Esophagus (tissue), 2 donors: ENCODE measurements around the gene CYB5B. TPM values are rescaled to one million over a fixed set of nuclear protein-coding genes. Genes with fewer than 3 reads are reported as not detected.
"Not testable (repeated sequence)": the region's sequence is repeated elsewhere in the genome, so short reads cannot be mapped to it uniquely, and the experiment has no call there.

Experiments
- H3K27ac ChIP-seq, 2 donors: one replicate each; pipeline ENCODE4 v1.5.1; 2013; ENCODE audit warnings: low read depth in 2 of 2, mild to moderate bottlenecking in 2 of 2, inconsistent platforms in 1 of 2, low read length in 1 of 2, moderate library complexity in 1 of 2
- H3K27me3 ChIP-seq, 2 donors: one replicate each; pipeline ENCODE4 v1.6.1; 2013; ENCODE audit warnings: low read length in 2 of 2, control low read depth in 1 of 2, mild to moderate bottlenecking in 1 of 2; ENCODE audit not compliant: insufficient read depth in 2 of 2, control insufficient read depth in 1 of 2
- H3K36me3 ChIP-seq, 2 donors: one replicate each; pipeline ENCODE4 v1.6.1; 2013; ENCODE audit warnings: low read length in 1 of 2; ENCODE audit not compliant: control insufficient read depth in 2 of 2, insufficient read depth in 2 of 2
- H3K4me1 ChIP-seq, 2 donors: one replicate each; pipeline ENCODE4 v1.6.1; 2013; ENCODE audit warnings: low read length in 1 of 2; ENCODE audit not compliant: control insufficient read depth in 2 of 2, insufficient read depth in 2 of 2
- H3K4me3 ChIP-seq, 2 donors: one replicate each; pipeline ENCODE4 v1.5.1; 2013; ENCODE audit warnings: low read length in 2 of 2, mild to moderate bottlenecking in 2 of 2, low read depth in 1 of 2, moderate library complexity in 1 of 2
- H3K9me3 ChIP-seq, 2 donors: one replicate each; pipeline ENCODE4 v1.6.1; 2013; ENCODE audit warnings: mild to moderate bottlenecking in 2 of 2, low read depth in 1 of 2, low read length in 1 of 2, moderate library complexity in 1 of 2; ENCODE audit not compliant: control insufficient read depth in 2 of 2, insufficient read depth in 1 of 2
- WGBS, 2 donors: extraction: QIAGEN DNeasy Blood & Tissue Kit; methylation state at CpG; one replicate each; pipeline ENCODE4 v1.1.7; 2013; 5-methylcytosine and 5-hydroxymethylcytosine counted together
- polyA plus RNA-seq, 2 donors: library from polyadenylated mRNA; stranded (reverse); fragments of 200-250 nt; gene quantifications; one replicate each; pipeline ENCODE4 v1.2.3, GENCODE V29; 2013
- donor health status: healthy with polysubstance abuse.
- donor health status: Bipolar disorder and iron deficiency.

Gene CYB5B
- polyA plus RNA-seq, 2 donors, result 41.1 to 64.9 TPM

GRCh38 chr16:69424935-69425784 lies 741 bp downstream of the CYB5B start:
- H3K4me1 ChIP-seq, result no peaks in the 10 kb centered on the region
- 10 to 11% methylated on average over 11 of the region's 11 CpGs for WGBS, 2 donors
- H3K9me3 ChIP-seq, result peaks cover 0 to 4% of the 10 kb centered on the region in 2 donors
- no peaks in the 10 kb centered on the region for H3K27me3 ChIP-seq
- peaks cover 0 to 6% of the 10 kb centered on the region in 2 donors for H3K36me3 ChIP-seq
- H3K27ac ChIP-seq, result peak overlapping the region; percentile 76 to 97
- peak overlapping the region; percentile 89 to 99 for H3K4me3 ChIP-seq

GRCh38 chr16:69428652-69429051 lies 4.2 kb downstream of the CYB5B start:
- Histone ChIP-seq H3K9me3 (peaks cover 0 to 4% of the 10 kb centered on the region in 2 donors), H3K4me3 (no peak overlapping the region), H3K4me1 (no peaks in the 10 kb centered on the region), H3K36me3 (peaks cover 0 to 9% of the 10 kb centered on the region in 2 donors), H3K27ac (no peak overlapping the region), H3K27me3 (no peaks in the 10 kb centered on the region)
- 96 to 98% methylated on average over 2 of the region's 2 CpGs for WGBS, 2 donors

- H3K4me3 ChIP-seq, H3K27ac ChIP-seq, H3K36me3 ChIP-seq, H3K9me3 ChIP-seq, H3K27me3 ChIP-seq, H3K4me1 ChIP-seq: not testable (repeated sequence)
- 96 to 98% methylated on average over 7 of the region's 7 CpGs for WGBS, 2 donors
Measured at GRCh38 chr16:69429058-69429640, 4.7 kb downstream of the CYB5B start.

DNA sequence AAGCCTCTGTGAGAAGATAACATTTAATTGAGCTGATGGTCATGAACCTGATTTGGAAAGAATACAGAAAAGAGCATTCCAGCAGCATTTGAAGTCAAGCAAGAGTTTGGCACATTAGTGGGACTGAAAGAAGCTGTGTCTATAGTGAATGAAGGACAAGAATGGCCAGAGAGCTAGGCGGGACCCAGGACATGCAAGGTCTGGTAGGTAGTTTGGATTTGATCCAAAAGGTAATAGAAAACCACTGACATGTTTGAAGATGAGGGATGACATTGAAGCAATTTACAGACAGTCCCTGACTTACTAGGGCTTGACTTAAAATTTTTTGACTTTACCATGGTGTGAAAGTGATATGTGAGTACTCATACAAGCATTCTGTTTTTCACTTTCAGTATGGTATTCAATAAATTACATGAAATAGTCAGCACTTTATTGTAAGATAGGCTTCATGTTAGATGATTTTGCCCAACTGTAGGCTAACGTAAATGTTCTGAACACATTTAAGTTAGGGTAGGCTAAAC lies 7.6 kb downstream of the CYB5B start:
- WGBS, 2 donors, result 74 to 79% methylated on average over 2 of the region's 2 CpGs
- Histone ChIP-seq H3K4me1 (no peaks in the 10 kb centered on the region), H3K27me3 (no peaks in the 10 kb centered on the region), H3K27ac (no peak overlapping the region), H3K9me3 (peaks cover 0 to 4% of the 10 kb centered on the region in 2 donors), H3K36me3 (peaks cover 0 to 9% of the 10 kb centered on the region in 2 donors), H3K4me3 (no peak overlapping the region)

- no peaks in the 10 kb centered on the region for H3K4me1 ChIP-seq
- H3K27ac ChIP-seq, result no peak overlapping the region
- no peak overlapping the region for H3K4me3 ChIP-seq
- WGBS, 2 donors, result 81 to 84% methylated on average over 1 of the region's 1 CpG
- H3K27me3 ChIP-seq, result no peaks in the 10 kb centered on the region
- H3K36me3 ChIP-seq, result peaks cover 0 to 5% of the 10 kb centered on the region in 2 donors
- H3K9me3 ChIP-seq, result peaks cover 0 to 1% of the 10 kb centered on the region in 2 donors
Measured at GRCh38 chr16:69434066-69434465, 9.6 kb downstream of the CYB5B start.

DNA sequence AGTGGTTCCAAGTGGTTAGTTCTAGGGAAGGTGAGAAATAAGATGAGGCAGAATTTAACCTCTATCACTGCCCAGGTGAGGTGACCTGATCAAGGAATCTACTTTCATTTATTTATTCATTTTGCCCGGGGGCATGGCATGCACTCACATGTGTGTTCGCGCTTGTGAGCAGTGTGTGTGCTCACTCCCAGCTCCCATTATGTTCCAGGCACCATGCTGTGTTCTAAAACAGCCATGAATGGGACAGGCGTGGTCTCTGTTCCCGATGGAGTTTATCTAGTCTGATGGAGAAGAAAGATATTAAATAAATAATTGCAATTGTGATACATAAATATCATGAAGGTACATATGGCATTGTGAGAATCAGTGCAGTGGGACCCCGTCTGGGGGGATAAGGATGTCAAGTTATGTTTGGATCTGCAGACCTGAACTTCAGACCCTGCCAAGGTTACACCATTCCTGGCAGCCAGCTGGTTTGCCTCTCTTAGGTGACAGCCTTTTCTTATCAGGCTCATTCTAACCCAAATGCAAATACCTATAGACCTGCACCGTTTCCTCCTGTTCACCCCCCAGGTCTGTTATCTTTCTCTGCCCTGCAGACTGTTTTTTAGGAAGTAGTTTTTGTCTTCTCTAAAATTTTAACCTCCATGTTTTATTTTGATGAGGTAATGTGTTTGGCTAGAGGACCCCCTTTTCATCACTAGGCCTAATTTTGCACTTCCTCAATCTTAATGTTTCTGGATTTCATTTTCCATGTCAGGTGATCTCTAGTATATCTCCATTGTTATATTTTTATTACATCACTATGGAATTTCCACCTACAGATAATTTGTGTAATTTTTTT lies 11.8 kb downstream of the CYB5B start:
- Histone ChIP-seq H3K9me3 (no peaks in the 10 kb centered on the region), H3K36me3 (peaks cover 0 to 2% of the 10 kb centered on the region in 2 donors), H3K27me3 (no peaks in the 10 kb centered on the region), H3K4me3 (no peak overlapping the region), H3K4me1 (no peaks in the 10 kb centered on the region), H3K27ac (no peak overlapping the region)
- WGBS, 2 donors, result 53 to 54% methylated on average over 7 of the region's 7 CpGs

- Histone ChIP-seq H3K4me1 (no peaks in the 10 kb centered on the region), H3K36me3 (no peaks in the 10 kb centered on the region), H3K27ac (no peak overlapping the region), H3K9me3 (no peaks in the 10 kb centered on the region), H3K27me3 (no peaks in the 10 kb centered on the region), H3K4me3 (no peak overlapping the region)
- 60 to 66% methylated on average over 2 of the region's 2 CpGs for WGBS, 2 donors
Measured at GRCh38 chr16:69436896-69437295, 12.5 kb downstream of the CYB5B start.

GRCh38 chr16:69438465-69438864 lies 14.0 kb downstream of the CYB5B start:
- Histone ChIP-seq H3K9me3 (no peaks in the 10 kb centered on the region), H3K27me3 (no peaks in the 10 kb centered on the region), H3K4me3 (no peak overlapping the region), H3K36me3 (no peaks in the 10 kb centered on the region), H3K27ac (no peak overlapping the region), H3K4me1 (no peaks in the 10 kb centered on the region)
- WGBS, 2 donors, result 81 to 83% methylated on average over 3 of the region's 3 CpGs

DNA sequence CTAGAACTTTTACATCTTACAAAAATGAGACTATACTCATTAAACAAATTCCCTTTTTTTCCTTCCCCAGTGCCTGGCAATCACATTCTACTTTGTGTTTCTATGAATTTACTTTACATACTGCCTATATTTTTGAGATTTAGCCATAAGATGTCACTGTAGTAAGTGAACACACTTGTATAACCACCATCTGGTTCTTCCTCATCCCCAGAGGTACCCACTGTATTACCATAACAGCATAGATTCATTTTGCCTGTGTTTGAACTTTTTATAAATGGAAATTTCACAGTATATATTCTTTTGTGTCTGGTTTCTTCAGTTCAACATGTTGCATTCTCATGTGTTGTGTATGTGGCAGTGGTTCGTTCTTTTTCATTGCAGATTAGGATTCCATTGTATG lies 15.8 kb downstream of the CYB5B start:
- no peaks in the 10 kb centered on the region for H3K9me3 ChIP-seq
- no peak overlapping the region for H3K4me3 ChIP-seq
- H3K27ac ChIP-seq, result no peak overlapping the region
- H3K36me3 ChIP-seq, result no peaks in the 10 kb centered on the region
- WGBS, 2 donors, result 11 to 44% methylated on average over 1 of the region's 1 CpG
- H3K4me1 ChIP-seq, result peaks cover 0 to 4% of the 10 kb centered on the region in 2 donors
- H3K27me3 ChIP-seq, result no peaks in the 10 kb centered on the region
